Small intestine (tissue), 7 donors: ENCODE measurements around the gene ENDOV. TPM values are rescaled to one million over a fixed set of nuclear protein-coding genes. Genes with fewer than 3 reads are reported as not detected.
A peak's percentile ranks its signal among the peaks of the same experiment; 100 is the strongest.

Experiments used
- DNase-seq, 2 donors: peaks; one replicate each; pipeline versions ENCODE4 v3.0.0 to v3.0.0-alpha.2; 2013
- FAIRE-seq: peaks from 2 replicates; lab custom pipeline; 2012; peaks lifted over from hg19 to GRCh38; lab: Jason Lieb, UNC
- H3K27ac ChIP-seq, 3 donors: one replicate each; pipeline ENCODE4 v1.5.1; 2013; ENCODE audit warnings: low read length in 2 of 3, mild to moderate bottlenecking in 2 of 3, control low read depth in 1 of 3, inconsistent platforms in 1 of 3, low read depth in 1 of 3, moderate library complexity in 1 of 3
- H3K27me3 ChIP-seq, 3 donors: one replicate each; pipeline ENCODE4 v1.6.1; 2013; ENCODE audit warnings: low read length in 3 of 3, inconsistent platforms in 1 of 3; ENCODE audit not compliant: control insufficient read depth in 3 of 3, insufficient read depth in 3 of 3
- H3K36me3 ChIP-seq, 3 donors: one replicate each; pipeline ENCODE4 v1.6.1; 2013; ENCODE audit warnings: low read length in 3 of 3, inconsistent platforms in 1 of 3, low read depth in 1 of 3, mild to moderate bottlenecking in 1 of 3, moderate library complexity in 1 of 3; ENCODE audit not compliant: control insufficient read depth in 3 of 3, insufficient read depth in 2 of 3
- H3K4me1 ChIP-seq, 3 donors: one replicate each; pipeline ENCODE4 v1.6.1; 2013; ENCODE audit warnings: low read length in 2 of 3, inconsistent platforms in 1 of 3, low read depth in 1 of 3, mild to moderate bottlenecking in 1 of 3, moderate library complexity in 1 of 3; ENCODE audit not compliant: control insufficient read depth in 3 of 3, insufficient read depth in 2 of 3
- H3K4me3 ChIP-seq, 3 donors: one replicate each; pipeline ENCODE4 v1.5.1; 2013; ENCODE audit warnings: low read length in 3 of 3, control low read depth in 1 of 3, inconsistent platforms in 1 of 3, low read depth in 1 of 3, mild to moderate bottlenecking in 1 of 3, moderate library complexity in 1 of 3
- H3K9me3 ChIP-seq, 2 donors: one replicate each; pipeline ENCODE4 v1.6.1; 2013; ENCODE audit warnings: low read depth in 1 of 2, low read length in 1 of 2; ENCODE audit not compliant: control insufficient read depth in 2 of 2, insufficient read depth in 1 of 2
- WGBS, 3 donors: extraction: QIAGEN DNeasy Blood & Tissue Kit; methylation state at CpG; one replicate each; pipeline ENCODE4 v1.1.7; 2013; 5-methylcytosine and 5-hydroxymethylcytosine counted together
- polyA plus RNA-seq, 4 donors: library from polyadenylated mRNA; stranded (reverse) in 3 of 4; unstranded in 1 of 4; fragments of 200-250 nt in 3 of 4; fragments of 120-200 nt in 1 of 4; gene quantifications; one replicate each; pipeline versions ENCODE4 v1.2.1 to v1.2.3, GENCODE V29; 2013
- donor health status: healthy with polysubstance abuse.
- donor health status: control.
- donor health status: control.
- donor health status: Bipolar disorder and iron deficiency.
- donor health status: healthy.

ENDOV gene
- polyA plus RNA-seq, 4 donors: 13.6 to 39.6 (median 29.1) TPM

DNA sequence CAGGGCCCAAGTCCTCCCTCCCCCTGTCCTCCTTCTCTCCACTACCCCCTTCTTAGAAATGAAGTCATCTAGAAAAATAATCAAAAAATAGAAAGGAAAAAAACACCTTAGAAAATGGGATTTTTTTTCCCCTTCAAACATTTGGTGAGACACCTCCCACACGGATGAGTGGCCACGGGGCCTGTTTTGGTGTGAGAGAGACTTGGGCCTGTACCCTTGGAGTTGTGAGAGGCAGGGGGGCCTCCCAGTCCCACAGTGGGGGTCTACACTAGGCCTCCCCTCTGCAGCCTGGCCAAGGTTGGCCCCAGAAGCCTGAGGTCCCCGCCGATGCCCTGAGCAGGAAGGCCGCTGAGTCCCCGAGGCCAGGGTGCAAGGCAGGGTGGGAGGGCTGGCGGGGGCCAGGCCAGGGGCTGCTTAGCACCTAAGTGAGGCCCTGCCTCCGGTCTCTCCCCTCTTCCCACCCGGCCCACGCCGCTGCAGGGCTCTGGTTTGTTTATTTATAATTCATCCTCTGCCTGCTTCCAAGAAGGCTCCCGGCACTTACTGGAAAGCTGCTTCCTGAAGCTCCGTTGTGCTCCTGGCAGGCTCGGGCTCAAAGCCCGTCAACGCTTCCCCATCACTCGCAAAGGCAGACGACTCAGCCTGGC lies 35.1 kb downstream of the ENDOV start:
- H3K27ac ChIP-seq: no peak overlapping the region
- H3K27me3 ChIP-seq: no peaks in the 10 kb centered on the region
- H3K4me3 ChIP-seq: no peak overlapping the region
- 58 to 77% (median 71%) methylated on average over 13 to 18 of the region's 18 CpGs for WGBS, 3 donors
- FAIRE-seq (no peak), DNase-seq (no peak)
- peaks cover 0 to 3% (median 0%) of the 10 kb centered on the region in 3 donors for H3K36me3 ChIP-seq
- no peaks in the 10 kb centered on the region for H3K9me3 ChIP-seq
- H3K4me1 ChIP-seq: peaks cover 0 to 6% (median 3%) of the 10 kb centered on the region in 3 donors

DNA sequence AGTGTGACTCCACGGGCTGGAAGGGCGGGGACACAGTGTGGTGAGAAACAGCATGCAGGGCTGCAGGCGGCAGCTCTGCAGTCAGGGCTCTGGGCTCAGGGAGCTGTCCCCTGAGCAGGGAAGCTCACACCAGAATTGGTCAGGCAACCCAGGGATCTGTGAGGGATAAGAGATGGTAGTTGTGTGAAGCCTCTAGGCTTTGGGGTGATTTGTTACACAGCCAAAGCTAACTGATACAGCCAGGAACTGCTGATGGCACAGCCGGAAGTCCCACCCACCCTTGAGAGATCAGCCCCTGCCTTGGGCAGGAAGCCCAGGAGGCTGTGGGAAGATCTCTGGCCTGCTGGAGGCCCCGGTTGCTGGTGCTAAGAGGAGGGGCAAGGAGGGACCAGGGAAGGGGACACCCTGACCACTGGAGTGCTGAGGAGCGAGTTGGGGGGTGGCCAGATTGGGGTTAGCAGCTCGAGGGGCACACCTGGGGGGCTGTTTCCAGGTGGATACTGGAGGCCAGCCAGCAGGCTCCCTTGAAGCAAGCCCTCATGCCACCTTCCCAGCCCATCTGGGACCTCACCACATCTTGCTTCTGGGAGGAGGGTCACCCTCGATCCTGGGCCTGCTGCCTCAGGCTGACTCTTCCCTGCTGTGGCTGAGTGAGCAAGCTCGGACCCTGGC lies 36.3 kb downstream of the ENDOV start:
- WGBS, 3 donors: 81 to 91% (median 83%) methylated on average over 7 to 9 of the region's 9 CpGs
- H3K36me3 ChIP-seq: peaks cover 0 to 3% (median 0%) of the 10 kb centered on the region in 3 donors
- H3K27me3 ChIP-seq: no peaks in the 10 kb centered on the region
- H3K4me1 ChIP-seq: peaks cover 0 to 15% (median 6%) of the 10 kb centered on the region in 3 donors
- H3K4me3 ChIP-seq: no peak overlapping the region
- DNase-seq: no peak
- H3K27ac ChIP-seq: no peak overlapping the region
- no peak for FAIRE-seq
- H3K9me3 ChIP-seq: no peaks in the 10 kb centered on the region

DNA sequence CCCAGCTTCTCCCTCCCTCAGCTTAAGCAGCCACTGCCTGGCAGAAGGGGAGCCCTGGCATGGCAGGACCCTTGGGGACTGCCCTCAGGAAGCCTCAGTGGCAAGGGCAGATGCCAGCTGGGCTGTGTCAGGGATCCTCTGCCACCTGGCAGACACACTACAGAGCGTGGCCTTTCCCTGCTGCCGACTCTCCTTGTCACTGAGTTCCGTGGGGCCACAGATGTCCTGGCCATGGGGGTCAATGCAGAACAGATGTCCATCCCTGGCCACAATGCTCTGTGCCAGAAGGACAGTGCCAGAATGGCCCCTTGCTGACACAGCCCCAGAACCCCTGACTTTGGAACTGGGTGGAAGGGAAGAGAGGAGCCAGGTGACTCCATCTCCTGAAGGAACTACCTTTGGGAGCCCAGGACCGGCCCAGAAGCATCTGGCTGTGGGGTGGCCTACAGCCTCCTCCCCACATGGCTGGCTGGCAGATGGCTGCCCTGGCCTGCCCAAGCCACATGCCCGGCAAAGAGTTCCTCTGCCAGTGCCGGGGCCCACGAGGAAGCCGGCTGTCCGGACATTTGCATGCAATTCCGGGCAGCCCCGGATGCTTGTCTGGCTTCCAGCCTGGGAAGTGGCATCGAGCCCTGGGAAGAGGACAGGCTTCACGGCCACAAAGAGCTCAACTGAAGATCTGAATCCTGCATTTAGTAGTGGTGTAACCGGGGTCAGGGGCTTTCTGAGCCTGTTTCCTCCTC lies 37.4 kb downstream of the ENDOV start:
- no peak for FAIRE-seq
- Histone ChIP-seq H3K36me3 (peaks cover 0 to 3% (median 0%) of the 10 kb centered on the region in 3 donors), H3K27ac (no peak overlapping the region), H3K9me3 (no peaks in the 10 kb centered on the region), H3K4me1 (peaks cover 0 to 15% (median 6%) of the 10 kb centered on the region in 3 donors), H3K27me3 (peaks cover 0 to 4% (median 0%) of the 10 kb centered on the region in 3 donors), H3K4me3 (no peak overlapping the region)
- no peak for DNase-seq
- WGBS, 3 donors: 84 to 88% (median 86%) methylated on average over 14 of the region's 14 CpGs

DNA sequence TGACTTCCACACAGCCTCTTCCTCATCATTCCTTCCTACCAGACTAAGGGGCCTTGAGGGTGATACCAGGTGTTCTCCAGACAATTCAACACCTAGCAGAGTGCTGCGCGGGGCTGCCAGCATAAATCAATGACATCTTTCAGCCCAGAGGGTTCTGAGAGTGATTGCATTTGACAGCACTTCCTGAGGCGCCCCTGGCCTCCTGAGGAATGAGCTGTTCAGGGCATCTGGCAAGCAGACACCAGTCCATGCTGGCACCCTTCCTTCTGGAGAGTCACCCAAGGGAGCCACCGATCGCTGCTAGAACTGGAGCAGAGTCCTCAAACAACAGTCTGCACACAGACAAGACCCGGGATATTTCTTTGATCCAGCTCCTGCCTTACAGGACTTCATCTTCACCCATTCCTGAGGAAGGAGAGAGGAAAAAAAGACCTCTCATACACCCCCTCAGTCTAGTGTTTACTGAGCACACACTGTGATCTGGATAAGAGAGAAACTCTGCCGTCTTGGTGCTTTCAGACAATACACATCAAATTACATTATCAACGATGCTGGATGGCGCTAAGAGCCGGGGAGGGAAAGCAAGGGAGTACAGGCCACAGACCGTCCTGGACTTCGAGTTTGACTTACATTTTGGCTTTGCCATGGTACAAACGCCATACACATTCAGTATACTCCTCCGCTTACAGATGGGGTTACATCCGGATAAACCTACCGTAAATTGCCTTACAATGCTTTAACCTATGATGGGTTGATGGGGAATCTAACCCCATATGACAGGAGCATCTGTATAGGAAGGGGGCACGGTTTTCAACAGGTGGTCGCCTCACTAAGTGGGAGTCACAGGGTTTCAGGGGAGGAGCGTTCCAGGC lies 38.4 kb downstream of the ENDOV start:
- Histone ChIP-seq H3K9me3 (no peaks in the 10 kb centered on the region), H3K4me1 (peaks cover 0 to 15% (median 6%) of the 10 kb centered on the region in 3 donors), H3K36me3 (peaks cover 0 to 3% (median 0%) of the 10 kb centered on the region in 3 donors), H3K27ac (no peak overlapping the region), H3K27me3 (peaks cover 0 to 9% (median under 1%) of the 10 kb centered on the region in 3 donors), H3K4me3 (peak overlapping the region in 1 of 3 donors; percentile 65)
- DNase-seq (no peak), FAIRE-seq (no peak)
- WGBS, 3 donors: 75 to 84% (median 76%) methylated on average over 19 of the region's 19 CpGs

DNA sequence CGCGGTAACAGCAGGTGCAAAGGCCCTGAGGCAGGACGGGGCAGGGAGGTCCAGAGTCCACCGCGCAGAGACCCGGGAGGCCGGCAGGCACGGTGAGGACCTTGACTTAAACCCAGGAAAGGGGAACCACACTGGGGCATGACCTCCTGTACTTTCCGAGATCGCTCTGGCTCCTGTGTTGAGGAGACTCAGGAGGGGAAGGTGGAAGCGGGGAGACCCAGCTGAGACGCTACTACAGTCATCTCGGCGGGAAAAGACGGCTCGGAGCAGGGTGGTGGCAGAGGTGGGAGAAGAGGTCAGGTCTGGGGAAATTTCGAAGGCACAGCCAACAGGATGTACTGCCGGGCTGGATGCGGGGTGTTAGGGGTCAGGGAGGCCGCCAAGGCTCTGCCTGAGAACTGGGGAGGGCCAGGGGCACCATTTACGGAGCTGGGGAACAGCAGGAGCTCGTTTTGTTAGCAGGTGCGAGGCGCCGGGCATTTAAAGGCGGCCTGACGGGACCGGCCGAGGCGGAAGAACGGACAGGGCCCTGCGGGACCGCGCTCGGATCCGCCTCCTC lies 39.1 kb downstream of the ENDOV start:
- peaks cover 0 to 15% (median 6%) of the 10 kb centered on the region in 3 donors for H3K4me1 ChIP-seq
- FAIRE-seq (no peak), DNase-seq (no peak)
- H3K27me3 ChIP-seq: peaks cover 0 to 12% (median 3%) of the 10 kb centered on the region in 3 donors
- H3K36me3 ChIP-seq: peaks cover 0 to 3% (median 0%) of the 10 kb centered on the region in 3 donors
- no peaks in the 10 kb centered on the region for H3K9me3 ChIP-seq
- 19 to 28% (median 26%) methylated on average over 29 to 36 of the region's 36 CpGs for WGBS, 3 donors
- H3K4me3 ChIP-seq: peak overlapping the region; percentile 65 to 85 (median 80)
- H3K27ac ChIP-seq: peak overlapping the region; percentile 77 to 99 (median 91)

DNA sequence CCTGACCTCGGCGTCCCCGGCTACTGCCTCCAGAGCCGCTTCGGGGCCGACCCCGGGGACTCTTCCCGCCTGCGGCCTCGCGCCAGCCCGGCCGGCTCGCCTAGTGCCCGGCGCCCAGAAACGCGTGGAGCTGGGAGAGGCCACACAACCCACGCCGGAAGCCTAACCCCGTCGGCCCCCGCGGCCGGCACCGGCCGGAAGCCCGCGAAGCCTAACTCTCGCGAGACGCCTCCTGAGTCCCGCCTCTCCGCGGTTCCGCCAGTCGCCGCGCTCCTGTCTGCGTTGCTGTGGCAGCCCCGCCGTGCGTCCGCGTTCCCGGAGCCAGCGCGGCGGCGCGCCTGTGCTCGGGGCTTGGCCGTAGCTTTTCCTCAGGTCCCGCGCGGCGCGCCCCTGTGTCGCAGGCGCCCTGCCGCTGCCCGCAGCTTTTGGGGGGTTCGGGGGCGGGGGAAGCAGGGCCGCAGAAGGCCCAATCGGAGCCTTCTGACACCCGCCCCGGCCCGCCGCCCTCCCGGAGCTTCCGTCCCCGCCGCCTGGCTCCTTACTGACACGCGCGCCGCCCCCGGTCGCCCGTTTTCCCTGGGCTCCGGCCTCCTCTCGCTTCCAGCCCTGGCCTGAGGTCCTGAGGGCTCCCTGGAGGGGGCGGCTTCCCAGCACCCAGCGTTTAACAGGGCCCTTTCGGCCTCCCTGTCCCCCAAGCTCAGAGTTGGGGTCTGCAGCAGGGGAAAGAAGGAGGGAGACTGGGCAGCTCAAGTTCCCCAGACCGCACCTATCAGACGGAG lies 39.8 kb downstream of the ENDOV start:
- 0 to 1% (median 1%) methylated on average over 55 to 88 of the region's 88 CpGs for WGBS, 3 donors
- Histone ChIP-seq H3K27ac (peak overlapping the region; percentile 91 to 99 (median 91)), H3K4me3 (peak overlapping the region; percentile 65 to 85 (median 80)), H3K36me3 (peaks cover 0 to 3% (median 0%) of the 10 kb centered on the region in 3 donors), H3K9me3 (no peaks in the 10 kb centered on the region), H3K27me3 (peaks cover 0 to 17% (median 3%) of the 10 kb centered on the region in 3 donors), H3K4me1 (peaks cover 0 to 15% (median 6%) of the 10 kb centered on the region in 3 donors)
- FAIRE-seq: no peak
- peak; percentile 95 to 99 for DNase-seq

DNA sequence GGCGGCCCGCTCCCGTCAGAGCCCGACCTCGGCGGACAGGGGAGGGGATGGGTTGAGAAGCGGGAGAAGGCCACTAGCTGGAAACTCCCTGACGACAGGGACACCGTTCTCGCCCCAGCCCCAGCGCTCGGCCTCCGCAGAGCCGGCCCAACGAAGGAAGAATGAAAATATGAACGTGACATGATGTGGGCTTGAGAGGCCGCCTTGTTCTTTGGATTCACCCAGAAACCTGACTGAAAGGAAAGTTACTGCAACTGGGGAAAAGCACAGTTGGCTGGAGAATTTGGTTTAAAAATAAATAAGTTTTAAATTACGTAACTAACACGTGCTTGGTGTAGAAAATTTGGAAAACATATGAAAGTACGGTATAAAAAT lies 40.4 kb downstream of the ENDOV start:
- no peaks in the 10 kb centered on the region for H3K9me3 ChIP-seq
- peak overlapping the region; percentile 65 to 70 (median 68) for H3K4me3 ChIP-seq
- DNase-seq (no peak), FAIRE-seq (no peak)
- WGBS, 3 donors: 6% methylated on average over 20 of the region's 20 CpGs
- H3K4me1 ChIP-seq: peaks cover 0 to 15% (median 6%) of the 10 kb centered on the region in 3 donors
- H3K27ac ChIP-seq: peak overlapping the region; percentile 91 to 99 (median 91)
- H3K27me3 ChIP-seq: peaks cover 0 to 20% (median 3%) of the 10 kb centered on the region in 3 donors
- H3K36me3 ChIP-seq: peaks cover 0 to 3% (median 0%) of the 10 kb centered on the region in 3 donors
